H9 (cell line): ENCODE results near the gene TRAF6. TPM values are rescaled to one million over a fixed set of nuclear protein-coding genes. Genes with fewer than 3 reads are reported as not detected.

Experiments used
- DNase-seq: peaks from one replicate; pipeline ENCODE4 v3.0.0-alpha.2; 2017
- H2AFZ ChIP-seq: one replicate; pipeline ENCODE4 v1.6.1; 2013; ENCODE audit warnings: mild to moderate bottlenecking, low read length, control low read depth, moderate library complexity
- H2AK5ac ChIP-seq: 2 replicates; pipeline ENCODE4 v1.6.1; 2013; ENCODE audit warnings: low read length, control low read depth, mixed read lengths; ENCODE audit not compliant: insufficient read length
- H2BK120ac ChIP-seq: one replicate; pipeline ENCODE4 v1.6.1; 2013; ENCODE audit warnings: low read depth, mild to moderate bottlenecking, low read length, control low read depth, inconsistent platforms; ENCODE audit not compliant: poor library complexity, severe bottlenecking
- H2BK12ac ChIP-seq: 2 replicates; pipeline ENCODE4 v1.6.1; 2013; ENCODE audit warnings: low read length, control low read depth, mixed read lengths, low read depth; ENCODE audit not compliant: insufficient read length
- H2BK15ac ChIP-seq: 2 replicates; pipeline ENCODE4 v1.6.1; 2013; ENCODE audit warnings: low read depth, low read length, control low read depth
- H2BK20ac ChIP-seq: one replicate; pipeline ENCODE4 v1.6.1; 2013; ENCODE audit warnings: low read depth, mild to moderate bottlenecking, low read length, control low read depth, inconsistent platforms; ENCODE audit not compliant: poor library complexity, severe bottlenecking
- H2BK5ac ChIP-seq: 2 replicates; pipeline ENCODE4 v1.6.1; 2013; ENCODE audit warnings: low read length, control low read depth, mixed read lengths; ENCODE audit not compliant: insufficient read length
- H3K14ac ChIP-seq: 2 replicates; pipeline ENCODE4 v1.6.1; 2013; ENCODE audit warnings: low read length, control low read depth; ENCODE audit not compliant: insufficient read depth
- H3K18ac ChIP-seq: 2 replicates; pipeline ENCODE4 v1.6.1; 2013; ENCODE audit warnings: low read depth, mild to moderate bottlenecking, mixed read lengths, low read length, control low read depth; ENCODE audit not compliant: insufficient read length
- H3K23ac ChIP-seq: 2 replicates; pipeline ENCODE4 v1.6.1; 2013; ENCODE audit warnings: low read length, control low read depth, mixed read lengths, low read depth; ENCODE audit not compliant: insufficient read length
- H3K23me2 ChIP-seq: 2 replicates; pipeline ENCODE4 v1.6.1; 2013; ENCODE audit warnings: low read depth, mild to moderate bottlenecking, mixed read lengths, low read length, control low read depth; ENCODE audit not compliant: insufficient read length, poor library complexity, severe bottlenecking
- H3K27ac ChIP-seq: 2 replicates; pipeline ENCODE4 v1.5.1; 2013; ENCODE audit warnings: low read length, control low read depth, mixed read lengths, low read depth; ENCODE audit not compliant: insufficient read length
- H3K27me3 ChIP-seq: 2 replicates; pipeline ENCODE4 v1.6.1; 2013; ENCODE audit warnings: low read length, control low read depth, inconsistent platforms; ENCODE audit not compliant: insufficient read depth
- H3K4ac ChIP-seq: 2 replicates; pipeline ENCODE4 v1.6.1; 2013; ENCODE audit warnings: low read depth, mild to moderate bottlenecking, control low read depth, inconsistent platforms, low read length, moderate library complexity
- H3K4me1 ChIP-seq: 2 replicates; pipeline ENCODE4 v1.6.1; 2013; ENCODE audit warnings: low read length, control low read depth, inconsistent platforms; ENCODE audit not compliant: insufficient read depth
- H3K4me2 ChIP-seq: 2 replicates; pipeline ENCODE4 v1.6.1; 2013; ENCODE audit warnings: low read length, control low read depth, mixed read lengths; ENCODE audit not compliant: insufficient read length, insufficient read depth
- H3K56ac ChIP-seq: 2 replicates; pipeline ENCODE4 v1.6.1; 2013; ENCODE audit warnings: low read depth, mild to moderate bottlenecking, mixed read lengths, low read length, control low read depth; ENCODE audit not compliant: insufficient read length
- H3K79me1 ChIP-seq: 2 replicates; pipeline ENCODE4 v1.6.1; 2013; ENCODE audit warnings: low read depth, mild to moderate bottlenecking, moderate library complexity, low read length, control low read depth, inconsistent platforms; ENCODE audit not compliant: insufficient read depth, poor library complexity, severe bottlenecking
- H3K79me2 ChIP-seq: 2 replicates; pipeline ENCODE4 v1.6.1; 2013; ENCODE audit warnings: low read length, control low read depth, inconsistent platforms; ENCODE audit not compliant: insufficient read depth
- H3K9ac ChIP-seq: 2 replicates; pipeline ENCODE4 v1.6.1; 2013; ENCODE audit warnings: low read length, control low read depth, mixed read lengths; ENCODE audit not compliant: insufficient read length; ENCODE audit errors: extremely low read depth
- H3K9me3 ChIP-seq: one replicate; pipeline ENCODE4 v1.6.1; 2013; ENCODE audit warnings: low read depth, low read length, inconsistent platforms; ENCODE audit not compliant: control insufficient read depth
- H3T11ph ChIP-seq: one replicate; pipeline ENCODE4 v1.6.1; 2013; ENCODE audit warnings: mild to moderate bottlenecking, low read length, control low read depth, inconsistent platforms
- H4K20me1 ChIP-seq: one replicate; pipeline ENCODE4 v1.6.1; 2013; ENCODE audit not compliant: control insufficient read depth, insufficient read length, insufficient read depth
- H4K5ac ChIP-seq: 2 replicates; pipeline ENCODE4 v1.6.1; 2013; ENCODE audit warnings: low read depth, mild to moderate bottlenecking, mixed read lengths, low read length, control low read depth; ENCODE audit not compliant: insufficient read length
- H4K8ac ChIP-seq: replicated peaks from 2 replicates; pipeline ENCODE4 v1.6.1; 2013; ENCODE audit warnings: low read length, control low read depth, mixed read lengths, low read depth; ENCODE audit not compliant: insufficient read length
- H4K91ac ChIP-seq: 2 replicates; pipeline ENCODE4 v1.6.1; 2013; ENCODE audit warnings: low read depth, mild to moderate bottlenecking, moderate library complexity, mixed read lengths, low read length, control low read depth; ENCODE audit not compliant: insufficient read length
- H3K27ac Mint-ChIP-seq, 3 experiments: 2 replicates in 2 of 3; 3 replicates in 1 of 3; pipeline ENCODE4 v1.8.0; 2020 to 2021; ENCODE audit warnings: mixed read lengths in 3 of 3, mild to moderate bottlenecking in 1 of 3, moderate library complexity in 1 of 3
- H3K27me3 Mint-ChIP-seq: 2 replicates; pipeline ENCODE4 v1.8.0; 2021; ENCODE audit warnings: low read depth, mild to moderate bottlenecking, moderate library complexity, mixed read lengths
- H3K36me3 Mint-ChIP-seq, 3 experiments: 2 replicates in 2 of 3; 3 replicates in 1 of 3; pipeline ENCODE4 v1.8.0; 2020 to 2021; ENCODE audit warnings: low read depth in 3 of 3, mixed read lengths in 3 of 3; ENCODE audit not compliant: insufficient read depth in 1 of 3
- H3K4me1 Mint-ChIP-seq, 2 experiments: 2 replicates each; pipeline ENCODE4 v1.8.0; 2020; ENCODE audit warnings: mixed read lengths in 2 of 2
- H3K4me3 Mint-ChIP-seq, 2 experiments: 2 replicates in 1 of 2; 3 replicates in 1 of 2; pipeline ENCODE4 v1.8.0; 2020 to 2021; ENCODE audit warnings: mild to moderate bottlenecking in 2 of 2, mixed read lengths in 2 of 2, moderate library complexity in 1 of 2
- H3K9me3 Mint-ChIP-seq, 2 experiments: 2 replicates in 1 of 2; 3 replicates in 1 of 2; pipeline ENCODE4 v1.8.0; 2020; ENCODE audit warnings: mild to moderate bottlenecking in 2 of 2, mixed read lengths in 2 of 2, moderate library complexity in 1 of 2
- WGBS: extraction: QIAGEN DNeasy Blood & Tissue Kit; methylation state at CpG from one replicate; pipeline ENCODE4 v1.1.7; 2013; ENCODE audit warnings: missing lambda C conversion rate, low lambda C conversion rate, mixed read lengths; ENCODE audit not compliant: insufficient read length; ENCODE audit errors: extremely low coverage; 5-methylcytosine and 5-hydroxymethylcytosine counted together
- total RNA-seq: library from RNA; stranded (reverse); gene quantifications from 2 replicates; pipeline ENCODE4 v1.2.1, GENCODE V29; 2021
- TF ChIP-seq, protein P1 (sequence below): fragments of 200-600 bp; sonication (generic); conservative IDR thresholded peaks from 3 replicates; pipeline ENCODE4 v1.8.0; 2021; ENCODE audit warnings: antibody characterized with exemption, mild to moderate bottlenecking

TRAF6 gene
- total RNA-seq, 1 experiment from 2014 or later = 9.9 TPM

DNA sequence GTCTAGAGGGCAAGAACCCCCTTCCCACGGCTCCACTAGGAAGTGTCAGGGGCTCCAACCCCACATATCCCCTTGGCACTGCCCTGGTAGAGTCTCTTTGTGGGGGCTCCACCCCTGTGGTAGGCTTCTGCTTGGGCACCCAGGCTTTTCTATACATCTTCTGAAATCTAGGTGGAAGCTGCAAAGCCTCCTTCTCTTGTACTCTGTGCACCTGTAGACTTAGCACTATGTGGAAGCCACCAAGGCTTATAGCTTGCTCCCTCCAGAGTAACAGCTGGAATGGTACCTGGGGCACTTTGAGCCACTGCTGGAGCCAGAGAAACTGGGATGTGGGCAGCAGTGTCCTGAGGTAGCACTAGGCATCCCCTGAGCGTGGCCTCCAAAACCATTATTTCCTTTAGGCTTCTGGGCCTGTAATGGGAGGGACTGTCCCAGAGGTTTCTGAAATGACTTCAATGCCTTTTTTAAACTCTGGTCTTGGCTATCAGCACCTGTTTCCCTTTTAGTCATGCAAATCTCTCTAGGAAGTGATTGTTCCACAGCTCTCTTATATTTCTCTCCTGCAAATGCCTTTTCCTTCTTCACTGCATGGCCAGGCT, 68.4 kb downstream of the TRAF6 start:
- no peak overlapping the region for H2BK120ac ChIP-seq
- H3K27me3 ChIP-seq = no peaks in the 10 kb centered on the region
- H3K18ac ChIP-seq = no peak overlapping the region
- no peaks in the 10 kb centered on the region for H3K9me3 ChIP-seq
- no peak overlapping the region for H3K4ac ChIP-seq
- no peak overlapping the region for H2BK5ac ChIP-seq
- H4K5ac ChIP-seq = no peak overlapping the region
- Mint-ChIP-seq H3K27ac (no peak overlapping the region), H3K4me3 (no peak overlapping the region), H3K9me3 (peaks cover 0 to 2% of the 10 kb centered on the region in 2 experiments; a peak in 2 of 5 replicates), H3K27me3 (no peaks in the 10 kb centered on the region), H3K36me3 (peaks cover 0 to 8% (median 7%) of the 10 kb centered on the region in 3 experiments; a peak in 4 of 7 replicates), H3K4me1 (peaks cover 2% of the 10 kb centered on the region in 2 experiments; a peak in 1 of 4 replicates)
- no peak overlapping the region for H3K9ac ChIP-seq
- H3K4me1 ChIP-seq = no peaks in the 10 kb centered on the region
- no peak overlapping the region for H2BK15ac ChIP-seq
- H4K8ac ChIP-seq = no peak overlapping the region
- no peak overlapping the region for H3K23ac ChIP-seq
- TF ChIP-seq, protein P1, sequence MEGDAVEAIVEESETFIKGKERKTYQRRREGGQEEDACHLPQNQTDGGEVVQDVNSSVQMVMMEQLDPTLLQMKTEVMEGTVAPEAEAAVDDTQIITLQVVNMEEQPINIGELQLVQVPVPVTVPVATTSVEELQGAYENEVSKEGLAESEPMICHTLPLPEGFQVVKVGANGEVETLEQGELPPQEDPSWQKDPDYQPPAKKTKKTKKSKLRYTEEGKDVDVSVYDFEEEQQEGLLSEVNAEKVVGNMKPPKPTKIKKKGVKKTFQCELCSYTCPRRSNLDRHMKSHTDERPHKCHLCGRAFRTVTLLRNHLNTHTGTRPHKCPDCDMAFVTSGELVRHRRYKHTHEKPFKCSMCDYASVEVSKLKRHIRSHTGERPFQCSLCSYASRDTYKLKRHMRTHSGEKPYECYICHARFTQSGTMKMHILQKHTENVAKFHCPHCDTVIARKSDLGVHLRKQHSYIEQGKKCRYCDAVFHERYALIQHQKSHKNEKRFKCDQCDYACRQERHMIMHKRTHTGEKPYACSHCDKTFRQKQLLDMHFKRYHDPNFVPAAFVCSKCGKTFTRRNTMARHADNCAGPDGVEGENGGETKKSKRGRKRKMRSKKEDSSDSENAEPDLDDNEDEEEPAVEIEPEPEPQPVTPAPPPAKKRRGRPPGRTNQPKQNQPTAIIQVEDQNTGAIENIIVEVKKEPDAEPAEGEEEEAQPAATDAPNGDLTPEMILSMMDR = no peak
- no peak overlapping the region for H4K91ac ChIP-seq
- WGBS = no CpG with 5 or more reads among the region's 2 CpGs
- no peak overlapping the region for H3K4me2 ChIP-seq
- H3T11ph ChIP-seq = no peak overlapping the region
- H2BK20ac ChIP-seq = no peak overlapping the region
- H3K27ac ChIP-seq = no peak overlapping the region
- H3K14ac ChIP-seq = no peak overlapping the region
- no peak for DNase-seq
- H3K23me2 ChIP-seq = no peaks in the 10 kb centered on the region
- no peak overlapping the region for H2AK5ac ChIP-seq
- H2AFZ ChIP-seq = no peak overlapping the region
- H3K79me1 ChIP-seq = no peaks in the 10 kb centered on the region
- no peak overlapping the region for H2BK12ac ChIP-seq
- H3K79me2 ChIP-seq = no peaks in the 10 kb centered on the region
- H4K20me1 ChIP-seq = no peaks in the 10 kb centered on the region
- H3K56ac ChIP-seq = no peak overlapping the region
